KOPT-K1 (cell line): ENCODE measurements around the gene MACROD2.

ENCODE experiments used
- H3K27ac ChIP-seq: fragments of 200-600 bp; sonication (generic); 2 replicates; pipeline ENCODE4 v1.5.1; 2016; ENCODE audit warnings: antibody characterized with exemption, mild to moderate bottlenecking, low read depth, low read length; ENCODE audit not compliant: poor library complexity, severe bottlenecking
- H3K36me3 ChIP-seq: fragments of 200-600 bp; sonication (generic); 2 replicates; pipeline ENCODE4 v1.5.1; 2017; ENCODE audit warnings: antibody characterized with exemption, mild to moderate bottlenecking, low read length, moderate library complexity; ENCODE audit not compliant: insufficient read depth
- H3K9me3 ChIP-seq: fragments of 200-600 bp; sonication (generic); 2 replicates; pipeline ENCODE4 v1.5.1; 2017; ENCODE audit warnings: antibody characterized with exemption, low read length, mild to moderate bottlenecking; ENCODE audit not compliant: insufficient read depth, poor library complexity, severe bottlenecking

MACROD2 gene

DNA sequence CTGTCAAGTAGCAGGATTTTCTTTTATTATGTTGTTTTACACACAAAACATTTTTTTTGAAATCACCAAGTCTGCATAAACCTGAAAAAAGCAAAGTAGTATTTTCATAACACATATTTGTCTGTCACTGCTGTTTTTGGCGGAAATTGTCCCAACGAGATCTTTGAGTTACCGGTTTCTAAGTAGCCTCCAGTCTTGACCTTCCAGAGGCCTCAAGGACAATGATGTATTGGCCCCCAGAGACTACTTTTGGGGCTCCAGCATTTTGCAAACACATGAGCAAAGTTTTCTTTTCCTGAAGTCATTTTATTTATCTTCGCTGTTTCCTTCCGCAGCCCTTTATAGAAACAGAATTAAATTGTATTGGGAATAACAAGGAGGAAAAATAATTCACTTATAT is 1715.3 kb downstream of the MACROD2 start:
- H3K9me3 ChIP-seq, result no peaks in the 10 kb centered on the region
- H3K27ac ChIP-seq, result no peak overlapping the region
- H3K36me3 ChIP-seq, result no peaks in the 10 kb centered on the region

DNA sequence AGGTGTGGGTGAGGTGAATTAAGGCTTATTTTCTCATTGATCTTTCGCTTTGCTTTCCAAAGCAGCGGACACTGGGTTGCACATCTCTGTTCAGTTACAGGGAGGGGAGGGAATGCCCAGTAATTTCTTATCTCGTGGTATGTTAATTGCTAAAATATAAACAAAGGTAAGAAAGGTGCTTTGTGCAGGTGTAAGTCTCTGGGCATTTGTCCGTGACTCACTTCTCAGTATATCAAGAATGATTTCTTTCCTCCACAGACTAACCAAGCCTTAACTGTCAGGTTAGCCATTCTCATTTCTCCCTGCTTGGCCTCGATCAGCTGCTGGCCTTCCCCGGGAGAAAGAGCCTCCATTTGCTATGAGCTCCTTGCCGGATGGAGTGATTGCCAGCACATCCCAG is 1715.9 kb downstream of the MACROD2 start:
- Histone ChIP-seq H3K9me3 (no peaks in the 10 kb centered on the region), H3K27ac (no peak overlapping the region)

DNA sequence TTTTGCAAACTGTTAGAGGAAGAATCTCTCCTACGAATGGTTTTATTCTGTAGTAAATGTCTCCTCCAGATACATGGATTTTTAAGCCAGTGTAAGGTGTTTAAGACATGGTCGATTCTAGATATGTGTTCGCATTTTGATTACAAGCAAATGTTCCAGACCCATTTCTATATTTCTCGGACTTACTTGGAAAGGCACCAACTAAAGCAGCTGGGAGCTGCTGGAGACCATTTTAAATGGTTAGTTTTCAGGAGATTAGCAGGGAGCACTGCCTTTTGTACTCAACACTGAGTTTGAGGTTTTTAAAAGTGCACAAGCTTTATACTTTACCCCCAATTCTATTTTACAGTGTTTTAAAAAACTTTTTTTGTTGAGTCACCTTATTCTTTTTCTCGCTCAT is 1720.9 kb downstream of the MACROD2 start:
- H3K27ac ChIP-seq, result no peak overlapping the region
- H3K9me3 ChIP-seq, result no peaks in the 10 kb centered on the region
- H3K36me3 ChIP-seq, result no peaks in the 10 kb centered on the region

More for the DNA sequence above, 1715.9 kb downstream of the MACROD2 start:
- no peaks in the 10 kb centered on the region for H3K36me3 ChIP-seq

DNA sequence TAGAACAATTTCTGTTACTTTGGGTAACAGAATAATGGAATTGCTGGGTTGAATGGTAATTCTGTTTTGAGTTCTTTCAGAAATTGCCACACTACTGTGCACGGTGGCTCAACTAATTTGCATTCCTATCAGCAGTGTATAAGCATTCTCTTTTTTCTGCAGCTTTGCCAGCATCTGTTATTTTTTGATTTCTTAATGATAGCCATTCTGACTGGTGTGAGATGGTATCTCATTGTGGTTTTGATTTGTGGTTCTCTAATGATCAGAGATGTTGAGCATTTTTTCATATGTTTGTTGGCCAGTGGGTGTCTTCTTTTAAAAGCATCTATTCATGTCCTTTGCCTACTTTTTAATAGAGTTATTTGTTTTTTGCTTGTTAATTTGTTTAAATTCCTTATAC is 1731.1 kb downstream of the MACROD2 start:
- no peaks in the 10 kb centered on the region for H3K9me3 ChIP-seq
- no peak overlapping the region for H3K27ac ChIP-seq
- no peaks in the 10 kb centered on the region for H3K36me3 ChIP-seq

DNA sequence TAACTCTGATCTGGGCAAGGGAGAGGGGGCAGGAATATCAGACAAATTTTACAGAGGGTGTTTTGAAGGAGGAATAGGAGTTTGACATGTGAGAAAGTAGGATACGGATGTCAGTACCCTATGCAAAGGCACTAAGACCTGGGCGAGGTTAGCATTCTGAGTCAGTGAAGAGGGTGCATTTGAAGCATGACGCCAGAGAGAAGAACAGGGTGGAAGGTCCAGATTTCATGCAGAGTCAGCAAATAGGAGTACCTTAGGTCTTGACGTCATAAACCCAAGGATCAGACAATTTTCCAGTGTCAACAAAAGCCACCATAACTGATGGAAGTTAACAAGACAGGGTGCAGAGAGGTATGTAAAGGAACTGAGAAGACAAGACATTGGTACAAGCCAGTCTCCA is 1738.7 kb downstream of the MACROD2 start:
- Histone ChIP-seq H3K27ac (no peak overlapping the region), H3K9me3 (no peaks in the 10 kb centered on the region), H3K36me3 (no peaks in the 10 kb centered on the region)

DNA sequence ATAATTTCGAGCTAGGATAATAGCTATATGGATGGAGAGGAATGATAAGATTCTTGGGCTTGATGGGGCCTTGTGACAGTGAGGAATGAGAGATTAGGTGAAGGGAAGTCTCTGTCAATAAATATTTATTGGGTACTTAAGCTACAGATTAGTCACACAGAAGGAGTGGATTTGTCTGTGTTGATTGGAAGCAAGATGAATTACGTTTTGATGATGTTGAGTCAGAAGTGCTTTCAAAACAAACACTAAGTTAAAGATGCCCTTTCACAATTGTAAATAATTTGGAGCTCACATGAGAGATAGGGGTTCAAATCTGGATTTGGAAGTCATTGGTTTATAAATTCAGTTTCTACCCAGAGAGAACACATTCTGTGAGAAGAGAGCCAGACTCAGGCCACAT is 1743.7 kb downstream of the MACROD2 start:
- no peaks in the 10 kb centered on the region for H3K36me3 ChIP-seq
- H3K27ac ChIP-seq, result no peak overlapping the region
- H3K9me3 ChIP-seq, result no peaks in the 10 kb centered on the region

DNA sequence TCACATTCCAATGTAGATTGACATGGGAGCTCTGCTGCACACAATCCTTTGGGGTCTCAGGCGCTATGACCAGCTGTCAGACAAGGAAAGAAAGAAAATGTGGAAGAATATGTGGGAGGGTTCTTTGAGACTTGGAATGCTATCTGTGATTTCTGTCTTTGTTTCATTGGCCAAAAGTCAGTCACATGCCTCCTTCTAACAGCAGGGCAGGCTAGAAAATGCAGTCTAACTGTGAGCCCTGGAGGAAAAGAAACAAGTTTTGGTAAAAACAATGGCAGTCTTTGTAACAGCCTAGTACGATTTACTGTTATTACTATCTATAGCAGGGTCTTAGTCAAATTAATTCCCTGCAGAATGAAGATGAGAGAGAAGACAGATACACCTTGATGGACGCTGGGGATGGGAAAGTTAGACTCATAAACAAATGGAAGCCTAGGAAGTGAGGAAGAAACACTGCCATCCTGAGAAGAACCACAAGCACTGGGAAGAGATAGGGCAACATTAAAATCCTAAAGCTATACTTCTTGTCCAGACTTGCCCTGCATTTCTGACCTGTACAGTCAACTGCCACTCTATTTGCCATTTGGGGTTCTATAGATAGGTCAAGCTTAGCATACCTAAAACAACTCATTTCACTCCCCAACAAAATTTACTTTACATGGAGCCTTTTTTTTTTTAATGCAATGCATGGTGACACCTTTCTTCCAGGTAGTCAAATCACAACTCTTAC is 1744.9 kb downstream of the MACROD2 start:
- Histone ChIP-seq H3K27ac (no peak overlapping the region), H3K9me3 (no peaks in the 10 kb centered on the region), H3K36me3 (no peaks in the 10 kb centered on the region)

DNA sequence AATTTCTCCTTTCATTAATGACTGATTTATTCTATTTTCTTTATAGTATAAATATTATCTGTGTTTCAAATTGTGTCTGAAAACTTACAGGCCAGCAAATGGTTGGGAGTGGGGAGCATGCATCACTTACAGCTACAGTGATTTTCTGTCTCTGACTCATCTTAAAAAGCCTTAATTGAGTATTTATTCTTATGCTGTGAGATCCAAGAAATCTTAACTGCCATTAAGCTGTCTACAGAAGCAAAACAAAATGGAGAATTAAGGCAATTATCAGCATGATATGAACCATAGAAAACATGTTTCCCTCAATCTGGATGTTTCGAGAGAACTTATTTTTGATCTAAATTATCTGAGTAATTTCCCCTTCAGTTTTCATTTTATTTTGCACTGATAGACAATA is 1746.8 kb downstream of the MACROD2 start:
- H3K27ac ChIP-seq, result no peak overlapping the region
- no peaks in the 10 kb centered on the region for H3K9me3 ChIP-seq

DNA sequence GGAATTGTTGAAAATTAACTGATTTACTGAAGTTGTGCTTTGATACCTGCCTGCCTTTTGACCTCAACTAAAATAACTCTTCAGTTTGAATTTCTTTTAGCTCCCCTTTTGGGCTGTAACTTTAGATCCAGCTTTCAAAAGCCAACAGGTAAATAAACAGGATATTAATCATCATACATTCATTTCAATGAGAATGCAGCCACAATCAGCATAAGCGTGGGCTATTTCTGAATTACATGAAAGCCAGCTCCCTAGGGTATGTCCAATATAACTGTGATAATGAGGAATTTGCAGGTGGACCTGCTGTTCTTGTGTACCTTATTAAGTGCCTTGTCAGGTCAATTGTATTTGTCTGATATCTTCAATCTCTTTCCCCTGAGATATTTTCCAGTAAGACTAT is 1747.3 kb downstream of the MACROD2 start:
- Histone ChIP-seq H3K9me3 (no peaks in the 10 kb centered on the region), H3K36me3 (no peaks in the 10 kb centered on the region), H3K27ac (no peak overlapping the region)

More for the DNA sequence above, 1746.8 kb downstream of the MACROD2 start:
- H3K36me3 ChIP-seq, result no peaks in the 10 kb centered on the region

DNA sequence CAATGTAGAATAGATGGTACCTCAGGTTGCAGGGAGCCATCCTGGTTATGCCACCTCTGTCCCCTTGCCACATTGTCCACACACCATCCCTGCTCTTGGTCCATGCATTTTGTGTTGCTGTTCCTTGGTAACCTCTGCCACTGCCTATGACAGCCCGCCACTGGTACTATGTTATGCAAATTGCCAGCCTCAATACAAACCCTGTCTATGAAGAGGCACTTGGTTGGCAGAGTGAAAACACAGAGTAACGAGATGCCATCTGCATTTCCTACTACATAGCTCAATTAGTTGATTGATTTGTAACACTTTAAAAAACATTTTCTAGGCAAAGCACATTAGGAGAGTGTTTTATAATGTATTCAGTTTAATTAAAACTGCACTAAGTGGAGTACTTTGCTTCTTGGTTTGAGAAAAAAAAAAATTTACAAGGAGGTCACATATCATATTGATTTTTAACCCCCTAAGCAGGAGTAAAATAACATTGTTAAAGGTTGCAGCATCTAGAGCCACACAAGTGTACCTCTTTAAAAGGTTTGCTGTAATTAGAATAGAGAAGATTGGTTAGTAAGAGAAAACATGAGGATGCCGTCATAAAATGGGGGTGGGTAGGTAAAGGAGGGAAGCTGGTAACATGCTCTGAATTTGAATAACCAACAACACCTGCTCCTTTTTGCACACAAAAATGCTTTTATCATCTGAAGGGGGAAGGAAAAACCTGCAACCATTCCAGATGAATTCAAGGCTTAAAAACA is 1760.9 kb downstream of the MACROD2 start:
- H3K36me3 ChIP-seq, result no peaks in the 10 kb centered on the region
- no peak overlapping the region for H3K27ac ChIP-seq
- no peaks in the 10 kb centered on the region for H3K9me3 ChIP-seq

DNA sequence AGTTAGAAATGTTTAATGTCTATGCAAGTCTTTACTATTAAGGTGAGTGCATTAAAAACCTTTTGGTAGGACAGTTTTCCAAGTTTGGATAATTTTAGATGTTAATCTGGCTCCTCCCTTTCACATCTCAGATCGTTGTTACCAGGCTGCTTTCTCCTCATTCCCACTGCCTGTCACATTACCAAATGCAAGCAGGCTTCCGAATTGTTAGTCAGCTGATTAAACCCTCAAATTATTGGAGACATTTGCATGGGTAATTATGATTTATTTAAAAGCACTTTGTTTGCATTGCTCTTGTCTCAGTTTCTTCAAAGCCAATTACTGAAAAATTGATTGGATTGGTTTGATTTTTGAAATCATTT is 1761.4 kb downstream of the MACROD2 start:
- Histone ChIP-seq H3K9me3 (no peaks in the 10 kb centered on the region), H3K36me3 (no peaks in the 10 kb centered on the region), H3K27ac (no peak overlapping the region)

DNA sequence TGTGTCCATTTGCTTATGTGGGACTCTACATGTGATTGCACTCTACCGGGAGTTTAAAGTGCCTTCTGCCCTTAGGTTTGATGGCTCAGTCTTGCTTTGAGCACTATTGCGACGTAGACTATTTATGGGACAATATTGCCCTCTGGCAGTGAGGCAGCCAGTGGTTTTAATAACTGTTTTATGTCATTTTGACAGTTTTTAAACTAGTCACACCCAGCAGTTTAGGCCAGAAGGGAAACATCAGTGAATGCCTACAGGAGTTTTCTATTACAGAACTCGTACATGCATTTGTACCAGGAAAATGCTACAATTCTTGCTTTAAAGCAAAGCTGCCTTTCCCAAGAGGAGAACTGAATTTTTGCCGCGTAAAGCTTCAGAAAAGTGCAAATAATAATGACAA is 1764.3 kb downstream of the MACROD2 start:
- H3K9me3 ChIP-seq, result no peaks in the 10 kb centered on the region

DNA sequence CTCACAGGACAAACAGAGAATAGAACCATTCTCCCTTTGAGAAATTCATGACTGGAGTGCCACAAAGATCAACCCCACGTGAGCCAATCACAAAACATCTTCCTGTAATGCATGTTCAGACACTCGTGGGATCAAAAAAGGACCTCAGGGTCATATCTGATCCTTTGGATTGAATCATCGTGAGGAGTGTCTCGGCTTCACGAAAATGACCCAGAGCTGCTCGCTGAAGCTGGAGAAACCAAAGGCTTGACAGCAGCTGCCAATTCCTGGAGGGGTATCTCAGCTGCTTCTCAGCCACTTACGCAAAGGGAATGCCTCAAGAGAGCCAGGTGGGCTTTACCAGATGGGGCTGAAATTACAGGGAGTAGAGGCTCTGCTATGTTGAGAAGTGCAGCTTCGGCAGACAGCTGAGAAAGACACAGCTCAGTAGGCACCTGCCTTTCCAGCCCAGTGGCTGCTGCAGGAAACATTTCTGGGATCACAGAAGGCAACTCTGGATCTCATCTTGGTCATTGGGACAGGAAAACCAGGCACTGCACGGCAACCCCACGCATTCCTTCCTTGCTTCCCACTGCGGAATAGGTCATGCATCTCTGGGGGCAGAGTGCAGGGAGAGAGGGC is 1764.8 kb downstream of the MACROD2 start:
- H3K27ac ChIP-seq, result no peak overlapping the region
- no peaks in the 10 kb centered on the region for H3K36me3 ChIP-seq
- no peaks in the 10 kb centered on the region for H3K9me3 ChIP-seq

More for the DNA sequence above, 1764.3 kb downstream of the MACROD2 start:
- Histone ChIP-seq H3K36me3 (no peaks in the 10 kb centered on the region), H3K27ac (no peak overlapping the region)

DNA sequence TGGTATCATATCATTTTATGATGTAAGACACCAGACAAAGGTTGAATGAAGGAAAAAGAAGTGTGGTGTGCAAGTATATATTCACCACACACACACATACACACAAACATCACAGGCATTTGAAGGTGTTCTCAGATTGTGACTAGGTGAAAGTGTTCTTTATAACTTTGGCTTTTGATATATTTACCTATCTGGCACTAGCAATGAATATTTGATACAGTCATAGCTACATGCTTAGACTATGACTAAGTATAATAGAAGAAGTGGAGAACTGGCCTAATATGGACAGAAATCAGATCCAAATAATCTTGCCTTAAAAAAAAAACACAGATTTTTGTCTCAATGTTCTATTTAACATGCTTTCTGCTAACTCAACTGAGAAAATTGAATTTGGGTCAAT is 1768.0 kb downstream of the MACROD2 start:
- Histone ChIP-seq H3K9me3 (no peaks in the 10 kb centered on the region), H3K36me3 (no peaks in the 10 kb centered on the region), H3K27ac (no peak overlapping the region)

DNA sequence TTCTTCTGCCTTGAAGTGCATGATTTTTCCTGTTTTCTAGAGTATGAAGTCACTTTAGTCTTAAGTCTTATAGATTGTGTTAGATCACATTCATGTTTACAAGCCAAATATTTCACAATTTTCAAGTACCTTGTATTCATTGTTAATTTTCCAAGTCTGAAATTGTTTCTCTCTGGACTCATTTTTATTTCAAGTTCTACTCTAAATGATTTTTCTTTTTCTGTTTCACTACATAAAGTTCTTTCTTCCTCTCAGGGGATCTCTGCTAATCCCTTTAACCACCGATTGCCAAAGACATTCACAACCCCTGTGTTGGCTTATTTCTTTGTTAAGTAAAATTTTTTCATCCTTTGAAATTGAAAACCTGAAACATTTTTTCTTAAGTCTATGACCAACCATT is 1772.3 kb downstream of the MACROD2 start:
- Histone ChIP-seq H3K9me3 (no peaks in the 10 kb centered on the region), H3K36me3 (no peaks in the 10 kb centered on the region), H3K27ac (no peak overlapping the region)
